DND-41 (cell line): ENCODE results near the gene CLSTN2.

ENCODE experiments used
- CTCF ChIP-seq: IDR thresholded peaks from 2 replicates; pipeline ENCODE4 v1.5.1; 2012; ENCODE audit warnings: borderline replicate concordance, low read length, moderate library complexity, mild to moderate bottlenecking; ENCODE audit not compliant: poor library complexity, severe bottlenecking; ENCODE audit errors: extremely low read depth
- EZH2 ChIP-seq: IDR thresholded peaks from 3 replicates; pipeline ENCODE4 v1.6.1; 2012; ENCODE audit warnings: borderline replicate concordance, low read depth, mild to moderate bottlenecking, moderate library complexity, low read length, inconsistent platforms; ENCODE audit not compliant: severe bottlenecking

DNA sequence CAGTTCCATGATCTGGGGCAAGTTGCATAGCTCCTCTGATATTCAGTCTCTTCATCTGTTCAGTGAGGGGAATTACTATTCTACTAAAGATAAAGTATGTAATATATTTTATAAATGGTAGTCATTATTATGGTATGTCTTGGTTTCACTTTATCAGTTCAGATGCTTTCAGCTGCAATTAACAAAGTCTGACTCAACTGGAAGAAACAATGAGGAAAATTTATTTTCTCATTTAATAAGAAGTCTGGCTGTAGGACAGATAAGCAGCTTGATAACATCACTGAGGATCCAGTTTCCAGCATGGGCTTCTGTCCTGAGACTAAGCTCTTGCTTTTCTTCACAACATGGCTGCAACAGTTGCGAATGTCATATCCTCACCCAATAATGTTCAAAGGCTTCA lies 388.6 kb downstream of the CLSTN2 start:
- TF ChIP-seq CTCF = no peak
- TF ChIP-seq EZH2 = no peak
